Stimulated activated CD8-positive, alpha-beta memory T cell treated with anti-CD3 and anti-CD28 coated beads, Interleukin-2, amount 100 ng/mL, for 48 hours (primary cell): Measurements from ENCODE around the gene METTL21A.
A peak's percentile ranks its signal among the peaks of the same experiment; 100 is the strongest.
"Not testable (repeated sequence)": the region's sequence is repeated elsewhere in the genome, so short reads cannot be mapped to it uniquely, and the experiment has no call there.

ENCODE experiments used
- DNase-seq, 2 donors: peaks; one replicate each; pipeline ENCODE4 v3.0.0-alpha.2; 2020; ENCODE audit warnings: low read depth in 2 of 2

METTL21A gene

DNA sequence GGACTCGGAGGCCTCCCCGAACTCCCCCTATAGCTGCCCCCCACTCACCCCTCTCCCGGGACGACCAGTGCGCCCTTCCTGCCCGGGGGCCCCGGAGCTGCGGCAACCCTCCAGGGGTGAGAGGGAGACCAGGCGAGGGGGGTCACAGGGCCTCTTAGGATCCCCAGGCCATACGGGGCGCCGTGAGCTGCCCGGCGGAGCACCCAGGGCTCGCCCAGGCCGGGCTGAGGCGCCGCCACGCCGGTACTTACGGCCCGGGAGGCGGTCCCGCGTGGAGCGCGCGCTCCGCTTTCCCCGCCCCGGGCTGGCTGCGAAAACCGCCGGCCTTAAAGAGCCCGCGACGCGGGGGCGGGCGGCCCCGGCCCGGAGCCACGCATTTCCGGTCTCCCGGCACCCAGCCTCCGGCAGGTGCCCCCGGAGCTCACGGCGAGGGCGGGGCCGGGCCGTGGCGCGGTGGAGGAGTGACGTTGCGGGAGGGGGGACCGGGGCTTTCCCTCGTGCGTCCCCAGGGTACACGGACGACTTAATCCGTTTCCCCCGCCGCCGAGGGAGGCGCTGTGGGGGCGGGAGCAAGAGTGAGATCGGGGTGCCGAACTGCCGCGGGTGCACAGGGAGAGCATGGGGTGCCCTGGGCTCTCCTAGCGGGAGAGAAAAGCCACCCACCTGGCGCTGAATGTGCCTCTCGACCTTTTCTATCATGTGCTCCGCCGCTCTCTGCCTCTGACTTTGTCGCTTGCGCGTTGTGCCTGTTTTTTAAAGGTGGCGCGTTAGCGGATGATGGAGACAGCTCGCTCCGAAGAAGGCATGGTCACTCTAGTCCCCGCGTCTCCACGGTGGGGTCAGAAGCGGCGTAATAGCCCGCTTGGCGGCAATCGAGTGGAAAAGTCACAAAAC is at the start of gene METTL21A:
TSS of gene METTL21A (minus strand) at position 381 of the 894 bp plus-strand sequence. CDS start 1,019 bp downstream, outside the sequence.
- DNase-seq: peak; percentile 87 to 94

DNA sequence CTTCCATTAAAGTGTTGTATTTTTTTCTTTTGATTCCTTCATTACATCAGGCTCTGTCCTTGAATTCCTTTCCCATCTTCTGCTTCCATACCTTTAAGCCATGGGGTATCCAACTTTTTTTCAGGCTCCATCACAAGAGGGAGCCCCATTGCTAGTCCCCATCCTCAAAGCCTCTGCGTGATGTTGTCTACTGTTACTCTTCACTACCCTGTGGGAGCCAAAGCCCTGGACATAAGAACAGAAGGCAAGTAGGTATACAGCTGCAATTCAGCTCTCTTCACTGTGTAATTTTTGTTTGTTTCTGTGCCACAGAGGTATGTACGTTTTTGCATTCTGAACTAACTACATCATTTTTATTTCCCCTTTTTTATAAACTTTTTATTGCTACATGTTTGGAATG is 49.6 kb upstream of the METTL21A start:
- DNase-seq: no peak

DNA sequence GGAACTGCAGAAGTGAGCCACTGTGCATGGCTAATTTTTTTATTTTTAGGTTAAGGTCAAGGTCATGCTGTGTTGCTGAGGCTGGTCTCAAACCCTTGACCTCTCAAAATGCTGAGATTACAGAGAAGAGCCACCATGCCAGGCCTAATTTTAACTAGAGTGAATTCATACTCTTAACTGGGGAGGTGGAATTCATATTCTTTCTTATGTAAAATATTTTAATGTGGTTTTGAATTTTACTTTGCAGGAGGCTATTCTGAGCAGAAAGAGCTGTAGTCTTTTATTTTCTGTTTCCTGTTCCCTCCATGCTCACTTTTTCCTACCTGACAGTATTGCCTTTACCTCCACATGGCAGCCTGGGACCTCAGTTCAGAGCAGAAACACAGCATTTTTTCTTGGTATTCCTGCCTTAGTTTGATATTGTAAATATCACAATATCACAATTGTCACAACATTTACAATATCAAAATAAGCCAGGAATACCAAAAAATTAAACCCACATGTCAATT is 49.1 kb upstream of the METTL21A start:
- no peak for DNase-seq

DNA sequence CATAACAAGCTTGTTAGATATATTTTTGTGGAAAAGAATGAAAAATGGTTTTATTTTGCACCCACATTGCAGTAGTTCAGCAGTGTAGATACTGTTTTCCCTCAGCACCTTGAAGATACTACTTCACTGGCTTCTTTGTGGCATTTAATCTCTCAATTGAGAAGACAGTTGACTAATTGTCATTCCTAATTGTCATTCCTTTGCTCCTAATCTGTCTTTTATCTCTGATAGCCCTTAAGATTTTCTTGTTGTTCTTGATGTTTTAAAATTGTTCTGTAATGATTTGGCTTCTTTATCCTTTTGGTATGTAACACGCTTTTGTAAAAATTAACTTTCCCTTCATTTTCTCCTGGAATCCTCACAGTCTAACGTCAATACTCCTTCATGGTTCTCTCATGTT is 48.2 kb upstream of the METTL21A start:
- no peak for DNase-seq

DNA sequence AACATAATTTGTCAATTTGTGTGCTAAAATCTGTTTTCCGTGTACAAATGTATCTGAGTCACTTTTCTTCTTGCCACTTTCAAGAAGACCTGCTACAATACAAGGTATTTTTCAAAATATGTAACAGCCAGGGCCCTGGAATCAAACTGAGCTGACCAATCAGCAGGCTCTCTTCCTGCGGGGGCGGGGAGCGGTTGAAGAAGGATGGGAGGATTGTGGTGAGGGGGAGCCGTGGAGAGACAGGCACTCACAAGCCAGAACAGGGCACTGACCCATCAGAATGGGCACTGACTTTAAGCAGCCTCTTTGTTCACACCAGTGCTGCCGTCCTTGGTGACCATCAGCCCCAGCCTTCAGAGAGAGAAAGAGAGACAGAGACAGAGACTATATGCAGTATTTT is 45.7 kb upstream of the METTL21A start:
- no peak for DNase-seq

DNA sequence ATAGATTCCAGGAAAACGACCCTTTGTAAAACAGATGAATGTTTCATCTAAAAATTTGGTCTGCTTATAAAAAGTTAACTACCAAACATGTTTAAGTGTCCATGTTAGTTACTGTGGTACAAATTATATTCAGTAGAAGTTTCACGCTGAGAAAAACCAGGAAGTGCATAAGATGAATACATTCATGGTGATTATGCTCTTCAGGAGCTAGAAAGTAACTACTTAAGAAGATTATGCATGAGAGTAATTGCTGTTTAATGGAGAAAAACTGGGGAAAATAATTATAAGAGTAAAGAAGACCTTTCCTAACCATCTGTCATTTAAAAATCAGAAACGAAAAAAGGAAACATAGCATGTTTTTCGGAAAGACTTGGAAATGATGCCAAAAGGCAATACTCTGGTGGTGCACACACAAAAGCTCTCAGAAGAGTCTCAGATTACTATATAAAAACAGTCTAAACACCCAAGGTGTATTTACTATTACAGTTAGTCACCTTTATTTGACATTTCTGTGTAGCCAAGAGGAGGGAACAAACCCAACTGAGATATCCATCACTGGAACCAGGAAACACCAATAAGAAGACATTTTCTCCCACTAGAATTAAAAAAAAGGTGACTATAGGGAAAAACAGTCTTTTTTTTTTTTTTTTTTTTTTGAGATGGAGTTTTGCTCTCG is 38.8 kb upstream of the METTL21A start:
- DNase-seq: no peak

DNA sequence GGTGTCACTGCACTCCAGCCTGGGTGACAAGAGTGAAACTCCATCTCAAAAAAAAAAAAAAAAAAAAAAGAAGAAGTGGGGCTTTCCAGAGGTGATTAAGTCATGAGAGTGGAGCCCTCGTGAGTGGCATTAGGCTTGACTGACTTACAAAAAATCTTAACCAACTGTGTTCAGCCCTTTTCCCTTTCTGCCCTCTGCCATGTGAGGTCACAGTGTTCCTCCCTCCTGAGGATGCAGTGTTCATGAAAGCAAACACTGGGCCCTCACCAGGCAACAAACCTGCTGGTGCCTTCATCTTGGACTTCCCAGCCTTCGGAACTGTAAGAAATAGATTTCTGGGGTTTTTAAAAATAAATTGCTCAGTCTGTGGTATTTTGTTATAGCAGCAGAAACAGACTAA is 37.0 kb upstream of the METTL21A start:
- DNase-seq: no peak

DNA sequence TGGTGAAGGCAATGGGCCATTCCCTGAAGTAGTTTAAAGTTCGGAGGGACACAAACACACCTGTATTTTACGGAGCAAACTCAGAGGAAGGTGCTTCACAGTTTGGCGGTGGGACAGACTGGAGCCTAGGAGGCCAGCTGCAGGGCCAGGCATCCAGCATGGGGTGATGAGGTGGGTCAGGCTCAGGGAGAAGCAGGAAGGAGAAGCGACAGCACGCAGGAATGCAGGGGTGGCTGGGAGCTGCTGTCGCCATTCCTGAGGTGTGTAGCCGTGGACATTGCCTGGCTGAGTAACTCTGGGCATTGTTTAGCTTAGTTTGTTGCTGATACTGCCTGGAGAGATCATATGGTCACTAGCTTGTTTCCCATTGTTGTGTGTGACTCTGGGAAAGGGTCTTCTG is 35.8 kb upstream of the METTL21A start:
- DNase-seq: no peak

DNA sequence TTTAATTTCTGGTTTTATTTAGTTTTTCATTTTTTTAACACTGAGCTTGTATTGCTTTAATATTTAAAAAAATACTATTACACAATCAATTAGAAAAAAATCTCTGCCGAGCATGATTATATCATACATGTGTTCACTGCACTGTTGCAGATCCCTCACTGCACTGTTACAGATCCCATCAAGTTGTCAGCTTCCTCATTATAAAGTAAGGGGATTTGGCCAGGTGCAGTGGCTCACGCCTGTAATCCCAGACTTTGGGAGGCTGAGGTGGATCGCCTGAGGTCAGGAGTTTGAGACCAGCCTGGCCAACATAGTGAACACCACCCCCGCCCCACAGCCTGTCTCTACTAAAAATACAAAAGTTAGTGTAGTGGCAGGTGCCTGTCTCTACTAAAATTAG is 33.0 kb upstream of the METTL21A start:
- no peak for DNase-seq

DNA sequence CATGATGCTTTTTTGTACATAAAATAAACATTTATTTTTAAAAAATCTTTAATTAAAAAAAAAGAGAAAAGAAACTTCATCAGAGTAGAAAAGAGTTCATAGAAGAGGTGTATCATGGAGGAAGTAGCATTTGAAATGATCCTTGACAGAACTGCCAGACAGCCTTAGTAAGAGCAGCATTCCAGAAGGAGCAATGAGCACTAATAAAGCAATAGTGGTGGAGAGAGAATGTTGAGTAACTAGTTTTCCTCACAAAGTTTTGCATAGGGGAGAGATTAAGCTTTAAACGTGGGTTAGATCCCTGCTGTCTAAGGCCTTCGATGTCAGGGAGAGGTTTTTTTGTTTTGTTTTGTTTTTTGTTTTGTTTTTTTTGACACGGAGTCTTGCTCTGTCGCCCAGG is 29.8 kb upstream of the METTL21A start:
- DNase-seq: no peak

DNA sequence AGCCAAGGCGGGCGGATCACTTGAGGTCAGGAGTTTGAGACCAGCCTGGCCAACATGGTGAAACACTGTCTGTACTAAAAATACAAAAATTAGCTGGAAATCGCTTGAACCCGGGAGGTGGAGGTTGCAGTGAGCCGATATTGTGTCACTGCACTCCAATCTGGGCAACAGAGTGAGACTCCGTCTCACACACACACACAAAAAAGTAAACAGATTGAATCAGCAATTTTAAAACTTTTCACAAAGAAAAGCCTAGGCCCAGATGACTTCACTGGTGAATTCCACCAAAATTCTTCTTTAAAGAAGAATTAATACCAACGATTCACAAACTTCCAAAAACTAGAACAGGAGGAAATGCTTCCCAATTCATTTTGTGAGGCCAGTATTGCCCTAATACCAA is 21.4 kb upstream of the METTL21A start:
- not testable (repeated sequence) for DNase-seq

DNA sequence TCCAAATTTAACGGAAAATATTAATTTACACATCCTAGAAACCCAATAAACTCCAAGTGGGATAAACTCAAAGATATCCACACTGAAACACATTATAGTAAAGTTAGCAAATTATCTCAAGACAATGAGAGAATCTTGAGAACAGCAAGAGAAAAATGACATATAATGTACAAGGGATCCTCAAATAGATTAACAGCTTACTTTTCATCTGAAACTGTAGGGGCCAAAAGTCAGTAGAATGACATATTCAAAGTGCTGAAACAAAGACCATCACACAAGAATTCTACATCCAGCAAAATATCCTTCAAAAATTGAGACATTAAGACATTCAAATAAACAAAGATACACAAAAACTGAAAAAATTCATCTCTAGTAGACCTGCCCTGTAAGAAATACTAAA is 18.7 kb upstream of the METTL21A start:
- DNase-seq: no peak

DNA sequence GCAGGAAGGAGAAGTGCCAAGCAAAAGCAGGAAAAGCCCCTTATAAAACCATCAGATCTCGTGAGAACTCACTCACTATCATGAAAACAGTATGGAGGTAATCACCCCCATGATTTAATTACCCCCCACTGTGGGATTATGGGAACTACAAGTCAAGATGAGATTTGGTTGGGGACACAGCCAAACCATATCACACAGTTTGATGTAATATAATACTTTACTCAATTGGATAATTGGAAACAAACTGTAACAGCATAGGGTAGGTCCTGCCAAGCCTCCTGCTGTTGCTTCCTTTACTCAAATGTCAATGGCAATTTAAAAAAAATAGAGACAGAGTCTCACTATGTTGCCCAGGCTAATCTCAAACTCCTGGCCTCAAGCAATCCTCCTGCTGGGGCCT is 15.5 kb upstream of the METTL21A start:
- no peak for DNase-seq

DNA sequence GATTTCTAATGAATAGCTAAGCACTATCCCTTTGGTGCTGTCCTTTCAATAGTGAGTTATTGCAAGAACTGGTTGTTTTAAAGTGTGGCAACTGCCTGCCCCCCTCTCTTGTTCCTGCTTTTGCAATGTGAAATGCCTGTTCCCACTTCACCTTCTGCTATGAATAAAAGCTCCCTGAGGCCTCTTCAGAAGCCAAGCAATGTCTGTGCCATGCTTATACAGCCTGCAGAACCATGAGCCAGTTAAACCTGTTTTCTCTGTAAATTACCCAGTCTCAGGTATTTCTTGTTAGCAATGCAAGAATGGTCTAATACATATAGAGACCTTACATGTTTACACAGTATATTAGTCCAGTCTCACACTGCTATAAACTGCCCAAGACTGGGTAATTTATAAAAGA is 15.0 kb upstream of the METTL21A start:
- no peak for DNase-seq

DNA sequence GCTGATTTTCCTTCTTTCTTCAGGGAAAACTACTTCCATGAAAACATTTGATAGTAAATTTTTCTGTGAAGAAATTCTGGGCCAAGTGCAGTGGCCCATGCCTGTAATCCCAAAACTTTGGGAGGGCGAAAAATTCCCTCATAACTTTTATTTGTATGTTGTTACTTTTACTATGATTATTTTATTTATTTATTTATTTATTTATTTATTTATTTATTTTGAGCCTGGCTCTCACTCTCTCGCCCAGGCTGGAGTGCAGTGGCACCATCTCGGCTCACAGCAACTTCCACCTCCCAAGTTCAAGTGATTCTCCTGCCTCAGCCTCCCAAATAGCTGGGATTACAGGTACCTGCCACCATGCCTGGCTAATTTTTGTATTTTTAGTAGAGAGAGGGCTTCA is 14.1 kb upstream of the METTL21A start:
- DNase-seq: not testable (repeated sequence)

DNA sequence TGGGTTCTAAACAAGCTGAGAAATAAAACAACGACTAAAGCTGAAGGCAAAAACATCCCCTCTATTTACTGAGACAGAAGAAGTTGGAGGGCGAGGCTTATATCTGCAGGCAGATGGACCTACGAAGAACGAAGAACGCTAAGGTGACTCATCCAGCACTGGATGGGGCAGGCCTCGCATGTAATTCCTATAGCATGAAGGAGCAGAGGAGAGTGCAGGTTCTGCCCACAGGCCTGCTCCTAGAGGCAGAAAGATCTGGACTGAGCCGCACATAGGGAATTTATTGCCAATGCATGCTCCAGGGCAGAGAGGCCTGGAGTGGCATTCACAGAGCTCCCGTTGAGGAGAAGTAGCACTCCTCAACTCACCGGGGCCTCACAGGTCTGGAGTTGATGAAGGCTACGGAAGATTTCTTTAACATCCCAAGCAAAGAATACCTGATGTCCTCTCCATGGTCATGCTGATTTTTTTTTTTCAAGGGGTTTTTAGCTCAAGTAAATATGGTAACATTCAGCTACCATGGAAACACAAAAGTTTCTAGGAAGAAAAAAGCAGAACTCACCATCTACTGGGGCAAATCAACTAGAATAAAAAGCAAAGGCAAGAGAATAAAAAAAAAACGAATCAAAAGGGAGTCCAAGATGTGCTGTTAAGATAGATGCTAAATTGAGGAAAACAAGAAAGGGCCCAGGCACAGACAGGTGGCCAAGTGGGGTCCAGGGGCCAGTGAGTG is 10.4 kb upstream of the METTL21A start:
- no peak for DNase-seq

DNA sequence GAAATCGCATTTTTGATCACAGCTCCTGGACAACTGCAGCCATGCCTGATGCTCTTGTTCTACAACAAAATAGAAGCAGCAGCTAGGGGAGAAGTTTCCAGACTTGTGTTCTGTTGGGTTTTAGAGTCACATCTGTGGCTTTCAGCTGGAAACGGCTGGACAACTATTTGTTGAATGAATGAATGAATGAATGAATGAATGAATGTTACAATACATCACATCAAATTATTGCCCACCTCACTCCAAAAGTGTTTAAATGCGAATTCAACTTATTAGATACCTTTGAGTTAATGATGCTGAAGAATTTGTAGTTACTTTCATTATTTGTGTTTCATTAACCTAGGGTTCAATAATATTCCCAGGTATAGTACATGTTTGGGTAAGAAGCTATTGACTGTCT is 8.5 kb upstream of the METTL21A start:
- no peak for DNase-seq

DNA sequence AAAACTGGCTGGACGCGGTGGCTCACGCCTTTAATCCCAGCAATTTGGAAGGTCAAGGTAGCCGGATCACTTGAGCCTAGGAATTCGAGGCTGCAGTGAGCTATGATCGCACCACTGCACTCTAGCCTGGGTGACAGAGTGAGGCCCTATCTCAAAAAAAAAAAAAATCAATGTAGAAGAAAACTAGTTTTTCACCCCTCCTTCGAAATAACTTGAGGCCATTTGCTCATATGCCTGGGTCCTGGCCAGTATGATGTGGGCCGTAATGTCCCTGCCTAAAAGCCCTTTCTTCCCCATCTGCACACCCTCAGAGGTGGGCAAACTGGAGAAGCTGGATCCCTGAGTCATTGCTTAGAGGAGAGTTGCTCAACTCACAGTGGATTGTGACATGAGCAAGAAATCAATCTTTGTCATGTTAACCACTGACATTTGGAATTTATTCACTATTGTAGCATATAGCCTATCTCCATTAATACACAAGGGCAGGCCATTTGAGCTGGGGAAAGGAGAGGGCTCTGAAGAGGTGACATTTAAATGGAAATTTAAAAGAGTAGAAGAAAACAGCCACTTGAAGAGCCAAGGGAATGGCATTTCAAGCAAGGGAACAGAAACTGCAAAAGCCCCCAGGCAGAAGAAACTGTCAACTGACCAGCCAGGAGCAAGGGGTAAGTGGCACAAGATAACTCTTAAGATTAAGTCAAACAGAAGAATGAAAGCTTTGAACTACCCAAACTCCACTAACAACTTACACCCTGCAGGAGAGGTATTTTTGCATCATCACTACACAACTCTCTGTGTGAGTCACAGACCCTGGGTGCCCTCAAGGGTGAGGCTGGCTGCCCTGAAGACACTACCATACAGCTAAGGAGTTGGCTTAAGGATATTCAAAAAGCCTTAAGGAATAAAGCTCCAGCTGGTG is 7.6 kb upstream of the METTL21A start:
- DNase-seq: no peak

DNA sequence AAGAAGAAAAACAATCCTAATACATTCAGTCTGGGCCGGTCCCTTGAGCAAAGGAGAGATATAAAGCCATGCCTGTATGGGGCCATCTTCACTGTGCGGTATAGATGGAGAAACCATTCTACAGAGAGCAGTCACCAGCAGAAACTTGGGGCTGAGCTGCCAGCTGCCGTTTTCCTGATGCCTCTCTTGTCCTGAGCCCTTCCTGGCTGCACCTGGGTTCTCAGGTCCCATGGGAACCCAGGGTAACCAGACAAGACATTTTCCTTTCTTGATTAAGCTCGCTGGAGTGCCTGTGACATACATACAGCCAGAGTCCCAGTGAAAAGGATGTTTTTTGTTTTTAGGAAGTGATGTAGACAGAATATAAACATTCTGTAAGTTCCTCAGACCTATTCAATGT is 5.3 kb upstream of the METTL21A start:
- no peak for DNase-seq

DNA sequence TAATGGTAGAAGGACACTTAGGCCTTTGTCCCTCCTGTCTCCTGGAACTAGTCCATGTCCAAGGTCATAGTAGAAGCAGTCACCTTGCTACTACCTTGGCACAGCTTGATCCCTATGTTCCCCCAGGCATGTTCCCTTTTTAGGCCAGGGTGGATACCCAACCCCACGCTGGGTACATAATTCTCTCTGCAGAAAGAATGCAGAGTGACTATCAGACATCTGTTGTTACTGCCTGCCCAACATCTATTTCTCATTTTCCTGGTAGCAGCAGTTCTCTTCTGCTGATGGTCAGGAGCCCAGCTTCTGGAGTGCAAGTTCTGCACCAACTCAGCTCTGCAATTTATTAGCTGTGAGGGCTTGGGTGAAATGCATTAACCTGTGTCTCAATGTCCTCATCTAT is 4.4 kb upstream of the METTL21A start:
- no peak for DNase-seq
